Lower leg skin (tissue), 4 donors: Measurements from ENCODE around the gene LRP5. TPM values are rescaled to one million over a fixed set of nuclear protein-coding genes. Genes with fewer than 3 reads are reported as not detected.

Source experiments
- DNase-seq, 2 donors: peaks; one replicate each; pipeline ENCODE4 v3.0.0-alpha.2; 2019; ENCODE audit warnings: low spot score in 2 of 2
- H3K4me3 ChIP-seq: fragments of 200-600 bp; sonication (generic); 2 replicates; pipeline ENCODE4 v1.5.1; 2017; ENCODE audit warnings: mild to moderate bottlenecking, low read depth; ENCODE audit not compliant: poor library complexity, severe bottlenecking
- POLR2A ChIP-seq, 2 donors: fragments of 450-650 bp; IDR thresholded peaks; one replicate each; pipeline ENCODE4 v1.6.1; 2016 to 2017; ENCODE audit warnings: antibody characterized with exemption in 2 of 2, mild to moderate bottlenecking in 1 of 2, moderate library complexity in 1 of 2
- WGBS, 2 donors: methylation state at CpG; one replicate each; pipeline ENCODE4 v1.1.5; 2018; 5-methylcytosine and 5-hydroxymethylcytosine counted together
- intact Hi-C: fragments of 100-400 bp; cut with DNase I; formaldehyde crosslinking; loops from one replicate; pipeline ENCODE4 v1.15.0; 2023; ENCODE audit warnings: low total_unique reads
- total RNA-seq, 4 donors: library from RNA; depleted of rRNA; stranded (reverse); fragments of >200 nt; gene quantifications; one replicate each; pipeline ENCODE4 v1.1.0, GENCODE V29; 2016
- TF ChIP-seq, protein P1 (sequence below), 3 donors: fragments of 450-650 bp; IDR thresholded peaks; one replicate each; pipeline ENCODE4 v1.5.1; 2016; ENCODE audit warnings: antibody characterized with exemption in 3 of 3, mild to moderate bottlenecking in 3 of 3, moderate library complexity in 2 of 3

Gene LRP5
- total RNA-seq, 4 donors from 2014 or later = 25.0 to 53.5 (median 29.3) TPM

DNA sequence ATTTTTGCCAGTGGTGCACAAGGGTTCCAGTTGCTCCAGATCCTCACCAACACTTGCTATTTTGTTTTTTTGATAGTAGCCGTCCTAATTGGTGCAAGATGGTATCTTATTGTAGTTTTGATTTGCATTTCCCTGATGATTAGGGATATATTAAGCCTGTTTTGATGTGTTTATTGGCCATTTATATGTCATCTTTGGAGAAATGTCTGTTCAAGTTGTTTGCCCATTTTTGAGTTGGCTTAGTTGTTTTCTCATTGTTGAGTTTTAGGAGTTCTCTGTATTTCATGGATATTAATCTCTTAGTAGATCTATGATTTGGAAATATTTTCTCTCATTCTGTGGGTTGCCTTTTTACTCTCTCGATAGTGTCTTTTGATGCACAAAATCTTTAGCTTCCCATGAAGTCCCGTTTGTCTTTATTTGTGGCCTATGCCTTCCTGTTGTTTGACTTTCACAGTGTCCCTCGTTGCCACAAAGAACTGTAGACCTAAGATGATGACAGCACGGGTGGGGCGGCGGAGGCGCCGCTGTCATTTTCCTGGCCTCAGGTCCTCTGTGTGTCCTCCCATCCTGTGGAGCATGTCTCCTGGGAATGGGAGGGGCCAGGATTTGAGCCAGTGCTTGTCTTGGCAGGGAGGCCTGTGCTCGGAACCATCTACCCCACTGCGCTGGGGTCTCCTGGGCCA is 33.5 kb downstream of the LRP5 start:
- H3K4me3 ChIP-seq = no peak overlapping the region
- intact Hi-C loops = no loop called here
- 33 to 52% methylated on average over 11 of the region's 11 CpGs for WGBS, 2 donors
- peak in 1 of 2 donors; percentile 92 for DNase-seq
- TF ChIP-seq POLR2A (IDR thresholded peaks at IDR 0.05) = no peak
- TF ChIP-seq, protein P1, sequence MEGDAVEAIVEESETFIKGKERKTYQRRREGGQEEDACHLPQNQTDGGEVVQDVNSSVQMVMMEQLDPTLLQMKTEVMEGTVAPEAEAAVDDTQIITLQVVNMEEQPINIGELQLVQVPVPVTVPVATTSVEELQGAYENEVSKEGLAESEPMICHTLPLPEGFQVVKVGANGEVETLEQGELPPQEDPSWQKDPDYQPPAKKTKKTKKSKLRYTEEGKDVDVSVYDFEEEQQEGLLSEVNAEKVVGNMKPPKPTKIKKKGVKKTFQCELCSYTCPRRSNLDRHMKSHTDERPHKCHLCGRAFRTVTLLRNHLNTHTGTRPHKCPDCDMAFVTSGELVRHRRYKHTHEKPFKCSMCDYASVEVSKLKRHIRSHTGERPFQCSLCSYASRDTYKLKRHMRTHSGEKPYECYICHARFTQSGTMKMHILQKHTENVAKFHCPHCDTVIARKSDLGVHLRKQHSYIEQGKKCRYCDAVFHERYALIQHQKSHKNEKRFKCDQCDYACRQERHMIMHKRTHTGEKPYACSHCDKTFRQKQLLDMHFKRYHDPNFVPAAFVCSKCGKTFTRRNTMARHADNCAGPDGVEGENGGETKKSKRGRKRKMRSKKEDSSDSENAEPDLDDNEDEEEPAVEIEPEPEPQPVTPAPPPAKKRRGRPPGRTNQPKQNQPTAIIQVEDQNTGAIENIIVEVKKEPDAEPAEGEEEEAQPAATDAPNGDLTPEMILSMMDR (IDR thresholded peaks at IDR 0.05) = no peak

DNA sequence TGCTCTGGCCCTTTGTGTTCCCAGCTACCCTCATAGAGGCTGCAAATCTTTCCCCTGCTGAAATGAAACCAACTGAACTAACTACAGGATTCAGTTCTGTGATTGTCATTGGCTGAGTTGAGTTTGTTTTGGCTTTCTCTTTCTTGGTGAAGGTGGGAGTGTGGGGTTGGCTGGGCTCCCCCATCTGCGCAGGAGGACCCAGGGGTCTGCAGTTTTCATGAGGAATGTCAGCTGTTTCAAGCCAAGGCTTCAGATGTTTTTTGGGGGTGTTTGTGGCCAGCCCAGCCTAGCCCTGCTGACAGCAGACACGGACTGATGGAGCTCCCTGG is 34.0 kb downstream of the LRP5 start:
- 49 to 77% methylated on average over 2 of the region's 2 CpGs for WGBS, 2 donors
- H3K4me3 ChIP-seq = no peak overlapping the region
- intact Hi-C loops = no loop called here
- no peak for DNase-seq
- no peak for TF ChIP-seq POLR2A (IDR thresholded peaks at IDR 0.05)
- TF ChIP-seq, protein P1 (IDR thresholded peaks at IDR 0.05) = no peak

DNA sequence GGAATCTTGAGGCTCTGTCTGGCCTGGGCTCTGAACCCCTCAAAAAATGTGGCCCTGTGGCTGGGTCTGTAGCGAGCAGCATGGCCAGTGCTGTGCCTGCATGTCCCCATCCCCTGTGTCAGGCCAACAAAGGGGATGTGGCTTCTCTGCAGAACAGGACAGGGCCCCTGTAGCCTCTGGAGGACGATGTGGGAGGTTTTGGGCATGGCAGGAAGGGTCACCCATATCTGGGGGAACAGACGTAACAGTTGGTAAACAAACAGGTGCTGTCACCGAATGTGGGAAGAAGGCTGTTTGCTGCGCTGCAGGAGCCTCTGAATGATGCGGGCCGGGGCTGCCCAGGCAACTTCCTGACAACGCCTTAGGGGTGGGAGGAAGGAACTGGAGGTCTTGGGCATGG is 35.0 kb downstream of the LRP5 start:
- DNase-seq = no peak
- 87 to 93% methylated on average over 8 of the region's 8 CpGs for WGBS, 2 donors
- H3K4me3 ChIP-seq = no peak overlapping the region
- intact Hi-C loops = no loop called here
- no peak for TF ChIP-seq POLR2A (IDR thresholded peaks at IDR 0.05)
- TF ChIP-seq, protein P1 (IDR thresholded peaks at IDR 0.05) = no peak

DNA sequence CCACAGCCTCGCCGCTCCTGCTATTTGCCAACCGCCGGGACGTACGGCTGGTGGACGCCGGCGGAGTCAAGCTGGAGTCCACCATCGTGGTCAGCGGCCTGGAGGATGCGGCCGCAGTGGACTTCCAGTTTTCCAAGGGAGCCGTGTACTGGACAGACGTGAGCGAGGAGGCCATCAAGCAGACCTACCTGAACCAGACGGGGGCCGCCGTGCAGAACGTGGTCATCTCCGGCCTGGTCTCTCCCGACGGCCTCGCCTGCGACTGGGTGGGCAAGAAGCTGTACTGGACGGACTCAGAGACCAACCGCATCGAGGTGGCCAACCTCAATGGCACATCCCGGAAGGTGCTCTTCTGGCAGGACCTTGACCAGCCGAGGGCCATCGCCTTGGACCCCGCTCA is 35.5 kb downstream of the LRP5 start:
- TF ChIP-seq POLR2A (IDR thresholded peaks at IDR 0.05) = no peak
- TF ChIP-seq, protein P1 (IDR thresholded peaks at IDR 0.05) = no peak
- DNase-seq = no peak

DNA sequence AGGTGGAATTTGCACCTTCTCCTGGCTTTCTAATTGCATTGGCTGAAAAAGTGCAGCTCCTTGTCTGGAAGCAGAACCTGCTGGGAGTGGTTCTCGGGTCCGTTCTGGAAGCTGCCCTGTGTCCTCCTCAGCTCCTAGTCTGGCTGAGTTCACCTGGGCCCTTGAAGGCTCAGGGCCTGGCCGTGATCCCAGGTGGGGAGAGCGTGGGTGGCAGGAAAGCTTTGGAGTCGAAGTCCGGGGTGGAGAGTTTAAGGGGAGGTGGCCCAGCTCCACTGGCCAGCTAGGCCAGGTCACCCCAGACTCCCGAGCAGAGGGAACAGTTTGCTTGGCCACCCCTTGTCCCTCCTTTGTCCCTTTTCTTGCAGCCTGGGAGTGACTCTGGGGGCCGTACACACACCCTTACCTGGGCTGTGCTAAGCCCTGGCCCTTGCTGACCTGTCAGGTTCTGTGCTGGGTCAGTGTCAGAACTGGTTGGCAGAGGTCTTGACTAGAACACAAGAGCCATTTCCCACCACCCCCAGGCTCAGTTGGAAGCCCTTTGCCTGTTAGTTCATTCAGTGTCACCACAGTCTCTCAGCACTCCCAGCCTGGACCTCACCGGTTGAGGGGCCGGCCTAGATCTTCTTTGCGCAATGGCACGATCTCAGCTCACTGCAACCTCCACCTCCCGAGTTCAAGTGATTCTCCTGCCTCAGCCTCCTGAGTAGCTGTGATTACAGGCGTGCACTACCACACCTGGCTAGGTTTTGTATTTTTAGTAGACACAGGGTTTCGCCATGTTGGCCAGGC is 37.3 kb downstream of the LRP5 start:
- intact Hi-C loops = no loop called here
- H3K4me3 ChIP-seq = no peak overlapping the region
- TF ChIP-seq, protein P1 (IDR thresholded peaks at IDR 0.05) = no peak
- TF ChIP-seq POLR2A (IDR thresholded peaks at IDR 0.05) = no peak
- WGBS, 2 donors = 90% methylated on average over 14 to 15 of the region's 15 CpGs
- no peak for DNase-seq

More for the DNA sequence above, 35.5 kb downstream of the LRP5 start:
- WGBS, 2 donors = 93 to 95% methylated on average over 21 to 25 of the region's 32 CpGs
- intact Hi-C loops = no loop called here
- H3K4me3 ChIP-seq = no peak overlapping the region
